ENCODE measurements around the gene ADGRA3.

The ADGRA3 gene

GRCh38 chr4:22345678-22346077 lies 170.2 kb downstream of the ADGRA3 start:
- DNase-seq = no peak

DNA sequence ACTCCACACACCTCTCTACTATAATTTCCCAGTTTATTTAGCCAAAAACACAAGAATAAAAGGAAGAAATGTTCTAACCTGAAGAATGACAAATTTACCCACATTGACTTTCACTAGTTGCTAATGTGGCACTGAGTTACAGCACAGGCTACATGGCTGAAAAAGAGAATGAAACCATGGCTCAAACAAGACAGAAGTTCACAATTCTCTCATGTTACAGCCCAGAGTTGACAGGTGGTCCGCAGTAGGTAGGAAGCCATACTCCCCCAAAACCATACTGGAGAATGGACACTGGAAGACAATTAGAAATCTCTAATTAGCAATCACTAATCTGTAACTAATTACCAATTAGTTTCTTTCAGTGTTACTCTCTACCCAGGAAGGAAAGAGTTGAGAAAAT lies 170.8 kb downstream of the ADGRA3 start:
- DNase-seq = no peak

DNA sequence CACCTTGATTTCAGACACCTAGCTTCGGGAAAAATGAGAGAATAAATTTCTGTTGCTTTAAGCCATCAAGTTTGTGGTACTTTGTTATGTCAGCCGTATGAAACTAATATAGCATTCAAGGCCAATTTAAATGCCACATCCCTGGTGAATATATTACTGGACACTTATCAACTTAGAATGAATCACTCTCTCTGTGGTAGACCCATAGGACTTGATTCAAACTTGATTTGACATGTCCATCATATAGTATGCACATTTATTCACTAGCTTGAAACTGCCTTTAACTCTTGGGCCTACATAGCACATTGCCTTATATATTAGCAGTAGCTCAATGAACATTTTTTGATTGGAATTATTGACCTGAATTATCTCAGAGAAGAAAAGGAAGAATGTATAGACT lies 172.3 kb downstream of the ADGRA3 start:
- no peak for DNase-seq

DNA sequence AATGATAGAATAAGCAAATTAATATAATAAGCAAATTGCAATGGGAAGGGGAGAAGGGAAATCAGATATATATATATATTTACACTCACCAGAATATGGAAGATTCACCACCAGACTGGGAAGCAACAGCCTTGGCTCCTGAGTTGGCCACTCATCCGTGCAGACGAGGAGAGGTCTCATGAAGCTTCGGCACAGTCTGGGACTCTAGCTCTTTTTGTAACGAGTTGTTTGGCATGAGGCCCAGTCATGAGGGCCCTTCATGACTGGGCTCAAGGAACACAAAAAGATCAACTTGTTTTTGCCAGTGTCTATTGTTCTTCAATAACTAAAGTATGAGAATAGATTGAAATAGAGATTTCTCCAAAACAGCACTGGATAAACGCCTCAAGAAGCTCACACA lies 176.4 kb downstream of the ADGRA3 start:
- DNase-seq = no peak

GRCh38 chr4:22338796-22339195 lies 177.1 kb downstream of the ADGRA3 start:
- DNase-seq = no peak

Data from T1000 (cell line).